Spleen (tissue), 7 donors: ENCODE results near the gene OBP2A.

Source experiments
- POLR2AphosphoS5 ChIP-seq, 3 donors: sonication (generic); formaldehyde crosslinking; IDR thresholded peaks; one replicate each; pipeline ENCODE4 v1.5.1; 2017; ENCODE audit warnings: antibody characterized with exemption in 3 of 3
- TF ChIP-seq, protein P1 (sequence below), 11 experiments: fragments of 200-600 bp in 7 of 11; fragments of 450-650 bp in 4 of 11; sonication (generic) in 4 of 11; IDR thresholded peaks in 8 of 11; conservative IDR thresholded peaks in 3 of 11; 1 replicate in 7 of 11; 2 replicates in 4 of 11; pipeline versions ENCODE4 v1.4.0 to v1.8.0; 2016 to 2021; ENCODE audit warnings: antibody characterized with exemption in 11 of 11, inconsistent platforms in 4 of 11, mild to moderate bottlenecking in 1 of 11
- donor health status: DM: no; HTN: no; CAD: no; lungs with moderate emphysema.
- donor health status: DM: no; HTN: no; CAD: no.
- donor health status: DM: no; HTN: no; CAD: no.

DNA sequence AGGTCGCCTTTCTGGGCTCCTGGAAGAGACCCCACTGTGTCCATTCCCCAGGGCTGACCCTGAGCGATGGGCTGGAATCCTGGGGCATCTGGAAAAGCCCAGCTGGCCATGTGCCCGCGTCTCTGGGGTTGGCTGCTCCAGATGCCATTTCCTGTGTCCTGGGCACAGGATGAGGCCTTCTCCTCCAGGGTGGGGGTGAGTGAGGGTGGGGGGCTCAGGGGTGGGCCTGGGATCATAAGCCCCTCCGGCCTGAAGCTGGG lies 46.3 kb downstream of the OBP2A start:
- TF ChIP-seq, protein P1, sequence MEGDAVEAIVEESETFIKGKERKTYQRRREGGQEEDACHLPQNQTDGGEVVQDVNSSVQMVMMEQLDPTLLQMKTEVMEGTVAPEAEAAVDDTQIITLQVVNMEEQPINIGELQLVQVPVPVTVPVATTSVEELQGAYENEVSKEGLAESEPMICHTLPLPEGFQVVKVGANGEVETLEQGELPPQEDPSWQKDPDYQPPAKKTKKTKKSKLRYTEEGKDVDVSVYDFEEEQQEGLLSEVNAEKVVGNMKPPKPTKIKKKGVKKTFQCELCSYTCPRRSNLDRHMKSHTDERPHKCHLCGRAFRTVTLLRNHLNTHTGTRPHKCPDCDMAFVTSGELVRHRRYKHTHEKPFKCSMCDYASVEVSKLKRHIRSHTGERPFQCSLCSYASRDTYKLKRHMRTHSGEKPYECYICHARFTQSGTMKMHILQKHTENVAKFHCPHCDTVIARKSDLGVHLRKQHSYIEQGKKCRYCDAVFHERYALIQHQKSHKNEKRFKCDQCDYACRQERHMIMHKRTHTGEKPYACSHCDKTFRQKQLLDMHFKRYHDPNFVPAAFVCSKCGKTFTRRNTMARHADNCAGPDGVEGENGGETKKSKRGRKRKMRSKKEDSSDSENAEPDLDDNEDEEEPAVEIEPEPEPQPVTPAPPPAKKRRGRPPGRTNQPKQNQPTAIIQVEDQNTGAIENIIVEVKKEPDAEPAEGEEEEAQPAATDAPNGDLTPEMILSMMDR (IDR thresholded peaks at IDR 0.05 in 8 of 11, conservative IDR thresholded peaks at IDR 0.05 in 3 of 11): no peak
- no peak for TF ChIP-seq POLR2AphosphoS5 (IDR thresholded peaks at IDR 0.05)
